OCI-LY3 (cell line): ENCODE data around the gene MALAT1.

ENCODE experiments used
- CTCF ChIP-seq: fragments of 200-600, 300-600 bp; sonication (generic); IDR thresholded peaks from 2 replicates; pipeline ENCODE4 v1.5.1; 2014; ENCODE audit warnings: antibody characterized with exemption, low read length, low read depth
- EZH2phosphoT487 ChIP-seq: fragments of 200-600 bp; shearing (Covaris generic); IDR thresholded peaks from 2 replicates; pipeline ENCODE4 v1.6.1; 2018; ENCODE audit warnings: antibody characterized with exemption, mixed run types, low read depth

- no peak for TF ChIP-seq CTCF
- TF ChIP-seq EZH2phosphoT487, result no peak
Observed at GRCh38 chr11:65501472-65502273, 2.8 kb downstream of the MALAT1 start.
